ENCODE measurements around the gene ZNF581. TPM values are rescaled to one million over a fixed set of nuclear protein-coding genes. Genes with fewer than 3 reads are reported as not detected.

The ZNF581 gene
- total and polyA plus RNA-seq, 11 donors, result 4.7 to 12.7 (median 7.2) TPM

DNA sequence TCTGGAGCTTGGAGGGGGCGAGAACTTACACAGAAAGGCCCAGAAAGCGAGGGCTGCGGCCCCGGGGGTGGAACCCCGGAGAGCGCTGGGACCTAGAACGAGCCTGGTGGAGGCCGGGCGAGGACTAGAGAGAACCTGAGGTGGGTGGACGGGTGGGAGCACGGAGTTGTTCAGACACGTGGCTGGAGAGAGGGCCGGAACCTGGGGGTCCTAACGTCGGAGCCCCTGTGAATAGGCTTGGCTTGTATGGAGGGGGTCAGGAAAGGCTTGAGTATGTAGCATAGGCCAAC is 383 bp downstream of the ZNF581 start:
- intact Hi-C loops (cut with DNase I), result no loop called here

DNA sequence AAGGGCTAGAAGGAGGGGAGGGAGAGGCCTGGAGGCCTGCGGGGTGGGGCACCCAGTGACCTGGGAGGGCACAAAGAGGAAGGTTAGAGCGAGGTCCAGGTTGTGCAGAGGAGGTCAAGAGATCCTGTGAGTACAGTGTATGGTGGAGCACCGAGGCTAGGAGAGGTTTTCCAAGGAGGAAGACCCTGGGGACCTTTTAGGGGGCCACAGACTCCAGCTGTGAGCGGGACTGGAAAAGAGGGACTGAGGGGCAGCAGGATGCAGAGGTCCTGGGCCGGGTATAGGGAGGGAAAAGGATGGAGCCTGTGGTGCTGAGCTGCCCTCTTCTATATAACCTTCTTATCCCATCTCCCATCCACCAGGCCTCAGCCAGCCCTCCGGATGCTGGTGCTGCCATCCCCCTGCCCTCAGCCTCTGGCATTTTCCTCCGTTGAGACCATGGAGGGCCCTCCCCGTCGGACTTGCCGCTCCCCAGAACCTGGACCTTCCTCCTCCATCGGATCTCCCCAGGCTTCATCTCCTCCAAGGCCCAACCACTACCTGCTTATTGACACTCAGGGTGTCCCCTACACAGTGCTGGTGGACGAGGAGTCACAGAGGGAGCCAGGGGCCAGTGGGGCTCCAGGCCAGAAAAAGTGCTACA is 863 bp downstream of the ZNF581 start:
- WGBS, 4 donors, result 47 to 51% (median 49%) methylated on average over 11 to 12 of the region's 12 CpGs
- Histone ChIP-seq H3K27ac (peak overlapping the region in 10 of 12 donors; percentile 74 to 96 (median 90)), H3K27me3 (no peaks in the 10 kb centered on the region), H3K4me1 (peaks cover 14 to 75% (median 55%) of the 10 kb centered on the region in 12 donors), H3K9me3 (no peaks in the 10 kb centered on the region), H3K4me3 (peak overlapping the region; percentile 64 to 98 (median 84)), H3K36me3 (peaks cover 0 to 15% (median 13%) of the 10 kb centered on the region in 9 donors)
- no peak for TF ChIP-seq CTCF (IDR thresholded peaks at IDR 0.05)
- no peak for TF ChIP-seq POLR2A (IDR thresholded peaks at IDR 0.05)
- intact Hi-C loops (cut with DNase I), result no loop called here
- ATAC-seq (no peak), DNase-seq (no peak)

More for the DNA sequence above, 383 bp downstream of the ZNF581 start:
- Histone ChIP-seq H3K27me3 (no peaks in the 10 kb centered on the region), H3K9me3 (no peaks in the 10 kb centered on the region), H3K4me3 (peak overlapping the region; percentile 64 to 98 (median 84)), H3K36me3 (peaks cover 0 to 15% (median 13%) of the 10 kb centered on the region in 9 donors), H3K27ac (peak overlapping the region; percentile 59 to 96 (median 90)), H3K4me1 (peaks cover 14 to 75% (median 55%) of the 10 kb centered on the region in 12 donors)
- ATAC-seq, result no peak
- WGBS, 4 donors, result 0 to 1% (median 0%) methylated on average over 11 to 15 of the region's 15 CpGs
- no peak for TF ChIP-seq POLR2A (IDR thresholded peaks at IDR 0.05)
- TF ChIP-seq CTCF (IDR thresholded peaks at IDR 0.05), result no peak
- no peak for DNase-seq

DNA sequence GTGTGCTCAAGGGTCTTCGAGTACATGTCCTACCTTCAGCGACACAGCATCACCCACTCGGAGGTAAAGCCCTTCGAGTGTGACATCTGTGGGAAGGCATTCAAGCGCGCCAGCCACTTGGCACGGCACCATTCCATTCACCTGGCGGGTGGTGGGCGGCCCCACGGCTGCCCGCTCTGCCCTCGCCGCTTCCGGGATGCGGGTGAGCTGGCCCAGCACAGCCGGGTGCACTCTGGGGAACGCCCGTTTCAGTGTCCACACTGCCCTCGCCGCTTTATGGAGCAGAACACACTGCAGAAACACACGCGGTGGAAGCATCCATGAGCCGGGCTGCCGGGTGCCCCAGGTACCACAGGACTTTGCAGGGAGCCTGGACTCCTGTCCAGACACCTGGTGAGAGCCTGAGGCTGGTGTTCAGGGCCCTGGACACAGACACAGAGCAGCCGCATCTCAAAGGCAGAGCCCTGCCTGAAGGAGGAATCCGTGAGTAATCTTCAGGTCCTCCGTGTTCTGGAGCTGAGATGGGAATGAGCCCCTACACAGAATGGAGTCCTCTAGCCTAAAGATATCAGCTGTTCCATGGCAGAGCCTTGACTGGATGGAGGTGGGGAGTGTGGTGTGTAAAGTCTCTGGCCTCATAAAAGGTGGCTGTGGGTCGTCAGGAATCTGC is 1.5 kb downstream of the ZNF581 start:
- H3K4me1 ChIP-seq, result peaks cover 14 to 70% (median 49%) of the 10 kb centered on the region in 12 donors
- peak overlapping the region in 5 of 12 donors; percentile 78 to 98 (median 86) for H3K4me3 ChIP-seq
- peaks cover 0 to 15% (median 13%) of the 10 kb centered on the region in 9 donors for H3K36me3 ChIP-seq
- no peaks in the 10 kb centered on the region for H3K27me3 ChIP-seq
- TF ChIP-seq POLR2A (IDR thresholded peaks at IDR 0.05) (no peak), CTCF (IDR thresholded peaks at IDR 0.05) (no peak)
- H3K9me3 ChIP-seq, result no peaks in the 10 kb centered on the region
- H3K27ac ChIP-seq, result no peak overlapping the region
- intact Hi-C loops (cut with DNase I), result no loop called here
- DNase-seq, result no peak
- WGBS, 4 donors, result 89 to 91% (median 90%) methylated on average over 27 to 28 of the region's 28 CpGs
- no peak for ATAC-seq

- Histone ChIP-seq H3K27me3 (no peaks in the 10 kb centered on the region), H3K27ac (no peak overlapping the region), H3K4me3 (no peak overlapping the region), H3K9me3 (no peaks in the 10 kb centered on the region), H3K4me1 (peaks cover 10 to 65% (median 44%) of the 10 kb centered on the region in 12 donors), H3K36me3 (peaks cover 0 to 17% (median 13%) of the 10 kb centered on the region in 9 donors)
- TF ChIP-seq CTCF (IDR thresholded peaks at IDR 0.05) (no peak), POLR2A (IDR thresholded peaks at IDR 0.05) (no peak)
- WGBS, 4 donors, result 67 to 73% (median 69%) methylated on average over 5 of the region's 5 CpGs
- ATAC-seq, result no peak
- no peak for DNase-seq
- intact Hi-C loops (cut with DNase I), result no loop called here
Observed at GRCh38 chr19:55645512-55645881, 2.0 kb downstream of the ZNF581 start.

Data from heart left ventricle (tissue), 16 donors.